ENCODE measurements around the gene GRIK3. TPM values are rescaled to one million over a fixed set of nuclear protein-coding genes. Genes with fewer than 3 reads are reported as not detected.

The GRIK3 gene
- total and polyA plus RNA-seq, 7 experiments from 2014 or later, result not detected

GRCh38 chr1:36849956-36850355, 184.4 kb downstream of the GRIK3 start:
- no peaks in the 10 kb centered on the region for H3K9me3 Mint-ChIP-seq
- H3K27me3 Mint-ChIP-seq, result peaks cover 6 to 39% (median 25%) of the 10 kb centered on the region in 5 donors
- ChIA-PET POLR2A (no interaction called here), CTCF (no interaction called here)
- H3K4me1 ChIP-seq (ENCODE audit: control insufficient read depth in 2 of 2, insufficient read depth in 2 of 2, low read length in 2 of 2), result no peaks in the 10 kb centered on the region
- H3K27me3 ChIP-seq (ENCODE audit: control insufficient read depth in 2 of 2, insufficient read depth in 2 of 2, low read length in 2 of 2), result no peaks in the 10 kb centered on the region
- H3K27ac Mint-ChIP-seq, result no peak overlapping the region
- no peak for ATAC-seq
- no peak for DNase-seq
- H3K4me3 ChIP-seq (ENCODE audit: low read length), result no peak overlapping the region
- no peaks in the 10 kb centered on the region for H3K36me3 Mint-ChIP-seq
- no peak overlapping the region for H3K4me3 Mint-ChIP-seq
- intact Hi-C loops (cut with micrococcal nuclease), result no loop called here
- H3K36me3 ChIP-seq (ENCODE audit: control insufficient read depth in 2 of 3, insufficient read depth in 3 of 3, low read length in 3 of 3), result no peaks in the 10 kb centered on the region
- H3K9me3 ChIP-seq (ENCODE audit: control insufficient read depth in 2 of 3, low read length in 3 of 3), result no peaks in the 10 kb centered on the region
- H3K4me1 Mint-ChIP-seq, result no peaks in the 10 kb centered on the region
- no peak overlapping the region for H3K27ac ChIP-seq (ENCODE audit: low read depth, low read length)

DNA sequence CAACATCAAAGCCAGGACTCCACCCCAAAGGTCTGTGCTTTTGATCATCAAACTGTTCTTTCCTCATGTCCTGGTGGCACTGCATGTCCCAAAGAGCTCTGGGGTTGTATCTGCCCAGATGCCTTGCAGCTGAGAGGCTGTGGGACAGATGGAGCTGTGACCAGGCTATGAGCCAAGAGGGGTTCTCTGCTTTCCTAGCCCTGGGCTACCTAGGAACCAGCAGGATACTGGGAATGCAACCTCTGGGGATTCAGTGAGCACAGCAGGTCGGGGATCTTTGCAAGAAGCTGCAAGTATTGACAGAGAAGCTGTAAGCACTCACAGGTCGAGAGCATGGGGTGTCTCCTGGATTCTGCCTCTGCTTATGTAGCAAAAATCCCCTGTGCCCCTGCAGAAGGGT, 186.6 kb downstream of the GRIK3 start:
- Histone ChIP-seq H3K36me3 (ENCODE audit: control insufficient read depth in 2 of 3, insufficient read depth in 3 of 3, low read length in 3 of 3) (no peaks in the 10 kb centered on the region), H3K4me1 (ENCODE audit: control insufficient read depth in 2 of 2, insufficient read depth in 2 of 2, low read length in 2 of 2) (no peaks in the 10 kb centered on the region), H3K27me3 (ENCODE audit: control insufficient read depth in 2 of 2, insufficient read depth in 2 of 2, low read length in 2 of 2) (no peaks in the 10 kb centered on the region), H3K4me3 (ENCODE audit: low read length) (no peak overlapping the region), H3K27ac (ENCODE audit: low read depth, low read length) (no peak overlapping the region), H3K9me3 (ENCODE audit: control insufficient read depth in 2 of 3, low read length in 3 of 3) (no peaks in the 10 kb centered on the region)
- Mint-ChIP-seq H3K27ac (no peak overlapping the region), H3K4me1 (no peaks in the 10 kb centered on the region), H3K36me3 (no peaks in the 10 kb centered on the region), H3K9me3 (no peaks in the 10 kb centered on the region), H3K27me3 (peaks cover 6 to 33% (median 10%) of the 10 kb centered on the region in 5 donors), H3K4me3 (no peak overlapping the region)
- DNase-seq (no peak), ATAC-seq (no peak)
- ChIA-PET POLR2A (no interaction called here), CTCF (interaction anchor here (1.0 kb wide), 1 partner anchor 10 kb away, joined by 3 read pairs; no protein-coding TSS in a partner anchor)
- intact Hi-C loops (cut with micrococcal nuclease), result no loop called here

DNA sequence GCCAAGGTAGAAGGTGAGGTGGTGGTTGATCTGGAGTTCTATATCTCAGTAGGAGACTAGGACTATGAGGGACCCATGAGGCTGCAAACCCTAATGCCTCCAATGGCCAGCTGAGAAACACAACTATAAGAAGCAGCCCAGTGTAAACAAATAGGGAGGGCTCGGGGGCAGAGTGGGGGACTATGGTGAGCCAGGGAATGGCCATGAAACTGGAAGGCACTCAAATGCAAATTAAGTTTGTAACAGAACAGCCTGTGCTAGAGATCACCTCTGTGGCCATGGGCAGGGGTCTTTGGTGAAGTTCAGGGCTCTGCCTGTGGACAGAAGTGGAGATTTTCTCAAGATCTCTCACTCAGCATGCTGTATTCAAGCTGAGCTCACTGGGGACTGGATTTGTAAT, 187.1 kb downstream of the GRIK3 start:
- CTCF ChIA-PET, result interaction anchor here (1.0 kb wide), 1 partner anchor 11 kb away, joined by 3 read pairs; no protein-coding TSS in a partner anchor

DNA sequence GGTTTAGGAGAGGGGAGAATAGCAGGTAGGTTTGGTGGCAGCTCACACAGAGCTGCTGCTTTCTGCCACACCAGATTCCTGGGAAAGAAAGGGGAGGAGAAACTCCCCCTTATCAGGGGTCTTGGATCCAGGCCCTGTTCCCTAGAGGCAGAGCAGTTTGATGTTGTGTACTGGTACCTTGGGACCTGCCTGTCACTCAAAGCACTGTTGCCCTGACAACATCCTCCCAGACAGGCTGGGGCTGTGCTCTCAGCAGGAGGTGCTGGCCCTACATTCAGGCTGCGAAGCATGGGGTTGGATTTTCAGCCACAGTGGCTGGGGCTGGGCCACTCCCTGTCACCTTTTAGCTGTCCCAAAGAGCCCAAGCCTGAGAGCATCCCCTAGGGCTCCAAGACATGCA, 188.0 kb downstream of the GRIK3 start:
- ATAC-seq (no peak), DNase-seq (no peak)
- Mint-ChIP-seq H3K27me3 (peaks cover 4 to 34% (median 6%) of the 10 kb centered on the region in 5 donors), H3K9me3 (no peaks in the 10 kb centered on the region), H3K36me3 (no peaks in the 10 kb centered on the region), H3K27ac (no peak overlapping the region), H3K4me3 (no peak overlapping the region), H3K4me1 (no peaks in the 10 kb centered on the region)
- Histone ChIP-seq H3K4me1 (ENCODE audit: control insufficient read depth in 2 of 2, insufficient read depth in 2 of 2, low read length in 2 of 2) (no peaks in the 10 kb centered on the region), H3K9me3 (ENCODE audit: control insufficient read depth in 2 of 3, low read length in 3 of 3) (no peaks in the 10 kb centered on the region), H3K36me3 (ENCODE audit: control insufficient read depth in 2 of 3, insufficient read depth in 3 of 3, low read length in 3 of 3) (no peaks in the 10 kb centered on the region), H3K4me3 (ENCODE audit: low read length) (no peak overlapping the region), H3K27ac (ENCODE audit: low read depth, low read length) (no peak overlapping the region), H3K27me3 (ENCODE audit: control insufficient read depth in 2 of 2, insufficient read depth in 2 of 2, low read length in 2 of 2) (no peaks in the 10 kb centered on the region)
- CTCF ChIA-PET, result no interaction called here
- POLR2A ChIA-PET, result no interaction called here
- intact Hi-C loops (cut with micrococcal nuclease), result no loop called here

More for the DNA sequence above, 187.1 kb downstream of the GRIK3 start:
- Histone ChIP-seq H3K9me3 (ENCODE audit: control insufficient read depth in 2 of 3, low read length in 3 of 3) (no peaks in the 10 kb centered on the region), H3K4me1 (ENCODE audit: control insufficient read depth in 2 of 2, insufficient read depth in 2 of 2, low read length in 2 of 2) (no peaks in the 10 kb centered on the region), H3K4me3 (ENCODE audit: low read length) (no peak overlapping the region), H3K27ac (ENCODE audit: low read depth, low read length) (no peak overlapping the region), H3K27me3 (ENCODE audit: control insufficient read depth in 2 of 2, insufficient read depth in 2 of 2, low read length in 2 of 2) (no peaks in the 10 kb centered on the region), H3K36me3 (ENCODE audit: control insufficient read depth in 2 of 3, insufficient read depth in 3 of 3, low read length in 3 of 3) (no peaks in the 10 kb centered on the region)
- H3K27ac Mint-ChIP-seq, result no peak overlapping the region
- H3K4me1 Mint-ChIP-seq, result no peaks in the 10 kb centered on the region
- H3K36me3 Mint-ChIP-seq, result no peaks in the 10 kb centered on the region
- no peaks in the 10 kb centered on the region for H3K9me3 Mint-ChIP-seq
- no peak overlapping the region for H3K4me3 Mint-ChIP-seq
- POLR2A ChIA-PET, result no interaction called here
- intact Hi-C loops (cut with micrococcal nuclease), result no loop called here
- no peak for DNase-seq
- no peak for ATAC-seq
- peaks cover 6 to 38% (median 12%) of the 10 kb centered on the region in 5 donors for H3K27me3 Mint-ChIP-seq

- Histone ChIP-seq H3K27me3 (ENCODE audit: control insufficient read depth in 2 of 2, insufficient read depth in 2 of 2, low read length in 2 of 2) (no peaks in the 10 kb centered on the region), H3K9me3 (ENCODE audit: control insufficient read depth in 2 of 3, low read length in 3 of 3) (no peaks in the 10 kb centered on the region), H3K4me3 (ENCODE audit: low read length) (no peak overlapping the region), H3K4me1 (ENCODE audit: control insufficient read depth in 2 of 2, insufficient read depth in 2 of 2, low read length in 2 of 2) (no peaks in the 10 kb centered on the region), H3K27ac (ENCODE audit: low read depth, low read length) (no peak overlapping the region), H3K36me3 (ENCODE audit: control insufficient read depth in 2 of 3, insufficient read depth in 3 of 3, low read length in 3 of 3) (no peaks in the 10 kb centered on the region)
- intact Hi-C loops (cut with micrococcal nuclease), result no loop called here
- Mint-ChIP-seq H3K4me3 (no peak overlapping the region), H3K36me3 (no peaks in the 10 kb centered on the region), H3K27me3 (peaks cover 4 to 33% (median 8%) of the 10 kb centered on the region in 5 donors), H3K4me1 (no peaks in the 10 kb centered on the region), H3K27ac (no peak overlapping the region), H3K9me3 (no peaks in the 10 kb centered on the region)
- ChIA-PET CTCF (no interaction called here), POLR2A (no interaction called here)
- ATAC-seq (no peak), DNase-seq (no peak)
Observed at GRCh38 chr1:36845802-36846201, 188.5 kb downstream of the GRIK3 start.

DNA sequence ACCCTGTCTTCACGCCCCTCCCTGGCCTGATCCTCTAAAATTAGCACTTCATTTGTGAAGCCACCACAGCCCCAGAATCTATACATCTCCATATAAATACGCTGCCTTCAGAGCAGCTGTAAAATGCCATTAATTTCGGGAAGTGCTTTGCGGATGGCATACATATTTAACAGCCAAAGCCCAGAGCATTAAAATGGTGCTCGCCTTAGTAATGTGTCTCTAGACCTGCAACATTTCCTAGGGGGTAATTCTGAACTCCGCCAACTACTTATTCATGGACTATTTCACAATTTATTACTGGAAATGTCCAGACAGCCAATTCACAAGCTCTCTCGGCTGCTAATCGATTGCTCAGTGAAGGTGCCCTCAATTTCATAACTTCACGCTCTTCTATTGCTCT, 189.4 kb downstream of the GRIK3 start:
- CTCF ChIA-PET, result no interaction called here
- ATAC-seq, result no peak

DNA sequence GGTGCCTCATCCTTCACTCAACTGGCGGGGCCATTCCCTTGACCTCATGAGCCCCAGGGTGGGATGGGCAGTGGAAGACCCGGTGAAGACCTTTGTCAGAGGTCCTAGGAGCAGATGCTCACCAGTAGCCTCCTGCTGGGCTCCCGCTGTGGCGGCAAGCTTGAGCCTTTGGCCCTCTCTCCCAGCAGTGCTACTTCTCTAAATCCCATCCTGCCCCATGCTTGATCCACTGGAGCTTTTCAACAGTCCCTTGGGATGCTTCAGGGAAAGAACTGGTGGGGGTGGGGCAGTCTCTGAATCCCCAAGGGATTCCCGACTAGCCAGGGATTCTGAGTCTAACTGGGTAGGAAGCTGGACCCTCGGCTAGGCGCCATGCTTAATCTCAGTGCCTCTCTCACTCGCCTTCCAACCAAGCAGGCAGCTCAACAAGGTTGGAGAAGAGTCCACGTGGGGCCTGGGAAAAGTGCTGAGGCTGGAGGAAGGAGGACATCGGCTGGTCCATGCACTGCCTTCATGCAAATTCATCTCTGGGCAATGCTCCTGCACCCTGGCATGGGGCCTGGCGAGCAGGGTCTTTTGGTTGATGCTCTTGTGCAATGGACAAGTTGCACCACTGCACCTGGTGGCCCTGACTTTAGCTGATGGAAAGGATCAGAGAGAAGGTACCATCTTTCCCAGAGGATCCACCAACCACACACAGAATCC, 190.3 kb downstream of the GRIK3 start:
- Histone ChIP-seq H3K27me3 (ENCODE audit: control insufficient read depth in 2 of 2, insufficient read depth in 2 of 2, low read length in 2 of 2) (no peaks in the 10 kb centered on the region), H3K36me3 (ENCODE audit: control insufficient read depth in 2 of 3, insufficient read depth in 3 of 3, low read length in 3 of 3) (no peaks in the 10 kb centered on the region), H3K4me1 (ENCODE audit: control insufficient read depth in 2 of 2, insufficient read depth in 2 of 2, low read length in 2 of 2) (no peaks in the 10 kb centered on the region), H3K9me3 (ENCODE audit: control insufficient read depth in 2 of 3, low read length in 3 of 3) (no peaks in the 10 kb centered on the region), H3K4me3 (ENCODE audit: low read length) (no peak overlapping the region), H3K27ac (ENCODE audit: low read depth, low read length) (no peak overlapping the region)
- ChIA-PET POLR2A (no interaction called here), CTCF (no interaction called here)
- no peaks in the 10 kb centered on the region for H3K4me1 Mint-ChIP-seq
- no peaks in the 10 kb centered on the region for H3K9me3 Mint-ChIP-seq
- H3K36me3 Mint-ChIP-seq, result no peaks in the 10 kb centered on the region
- DNase-seq, result no peak
- no peak overlapping the region for H3K4me3 Mint-ChIP-seq
- H3K27ac Mint-ChIP-seq, result peak overlapping the region in 1 of 9 donors; percentile 89
- ATAC-seq, result no peak
- intact Hi-C loops (cut with micrococcal nuclease), result no loop called here
- peaks cover 4 to 29% (median 8%) of the 10 kb centered on the region in 5 donors for H3K27me3 Mint-ChIP-seq

More for the DNA sequence above, 189.4 kb downstream of the GRIK3 start:
- Histone ChIP-seq H3K4me3 (ENCODE audit: low read length) (no peak overlapping the region), H3K36me3 (ENCODE audit: control insufficient read depth in 2 of 3, insufficient read depth in 3 of 3, low read length in 3 of 3) (no peaks in the 10 kb centered on the region), H3K9me3 (ENCODE audit: control insufficient read depth in 2 of 3, low read length in 3 of 3) (no peaks in the 10 kb centered on the region), H3K27ac (ENCODE audit: low read depth, low read length) (no peak overlapping the region), H3K27me3 (ENCODE audit: control insufficient read depth in 2 of 2, insufficient read depth in 2 of 2, low read length in 2 of 2) (no peaks in the 10 kb centered on the region), H3K4me1 (ENCODE audit: control insufficient read depth in 2 of 2, insufficient read depth in 2 of 2, low read length in 2 of 2) (no peaks in the 10 kb centered on the region)
- Mint-ChIP-seq H3K4me3 (no peak overlapping the region), H3K27ac (no peak overlapping the region), H3K4me1 (no peaks in the 10 kb centered on the region), H3K9me3 (no peaks in the 10 kb centered on the region), H3K36me3 (no peaks in the 10 kb centered on the region), H3K27me3 (peaks cover 4 to 27% (median 8%) of the 10 kb centered on the region in 5 donors)
- DNase-seq, result no peak
- POLR2A ChIA-PET, result no interaction called here
- intact Hi-C loops (cut with micrococcal nuclease), result no loop called here

Data from naive thymus-derived CD4-positive, alpha-beta T cell (primary cell).